HAP-1 (cell line): ENCODE data around the gene KCTD4.
A peak's percentile ranks its signal among the peaks of the same experiment; 100 is the strongest.

Source experiments
- DNase-seq, 2 experiments: peaks; one replicate each; pipeline ENCODE4 v3.0.0-alpha.2; 2016 to 2020; ENCODE audit warnings: low spot score in 2 of 2
- H3K27me3 ChIP-seq: fragments of 250-450 bp; sonication (Bioruptor Pico); 2 replicates; pipeline ENCODE4 v1.5.1; 2020; ENCODE audit warnings: low read depth, mild to moderate bottlenecking, moderate library complexity
- H3K36me3 ChIP-seq: fragments of 250-450 bp; sonication (Bioruptor Pico); replicated peaks from 2 replicates; pipeline ENCODE4 v1.5.1; 2020; ENCODE audit warnings: mild to moderate bottlenecking
- H3K4me1 ChIP-seq: fragments of 250-450 bp; sonication (Bioruptor Pico); 2 replicates; pipeline ENCODE4 v1.5.1; 2020; ENCODE audit warnings: mild to moderate bottlenecking
- H3K4me3 ChIP-seq: fragments of 250-450 bp; sonication (Bioruptor Pico); 2 replicates; pipeline ENCODE4 v1.5.1; 2020; ENCODE audit warnings: mild to moderate bottlenecking, moderate library complexity
- H3K9me3 ChIP-seq: fragments of 250-450 bp; sonication (Bioruptor Pico); 2 replicates; pipeline ENCODE4 v1.5.1; 2020; ENCODE audit warnings: mild to moderate bottlenecking, moderate library complexity
- in situ Hi-C: fragments of 300-500 bp; cut with MboI; formaldehyde crosslinking; loops from 3 replicates; pipeline ENCODE4 v1.14.3; 2020; ENCODE audit warnings: low sequenced_read_pairs, inconsistent platforms, mixed read lengths

Gene KCTD4

GRCh38 chr13:45180303-45180702, 20.5 kb downstream of the KCTD4 start:
- DNase-seq: no peak

DNA sequence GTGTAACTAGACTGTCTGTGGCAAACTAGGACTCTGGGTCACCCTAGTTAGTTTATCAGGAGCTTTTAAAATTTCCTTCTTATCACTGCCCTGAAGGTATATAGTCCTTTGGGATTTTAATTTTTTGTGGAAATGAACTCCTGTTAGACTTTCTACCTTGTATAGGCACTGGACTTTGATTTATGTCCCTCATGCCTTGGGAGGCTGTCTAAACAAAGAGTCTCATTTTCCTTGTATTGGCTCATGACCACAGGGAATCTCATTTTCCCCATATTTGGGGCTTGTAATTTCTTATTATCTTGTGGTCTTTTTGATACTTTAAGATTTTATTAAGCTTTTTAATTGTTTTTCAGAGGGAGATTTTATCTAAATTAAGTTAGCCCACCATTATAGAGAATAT, 21.4 kb downstream of the KCTD4 start:
- no peaks in the 10 kb centered on the region for H3K4me1 ChIP-seq
- H3K27me3 ChIP-seq: no peaks in the 10 kb centered on the region
- no peaks in the 10 kb centered on the region for H3K9me3 ChIP-seq
- H3K36me3 ChIP-seq: no peaks in the 10 kb centered on the region; the same call in 1 of the 2 replicates
- no peak overlapping the region for H3K4me3 ChIP-seq
- DNase-seq: no peak
- in situ Hi-C loops: no loop called here

More at GRCh38 chr13:45180303-45180702, 20.5 kb downstream of the KCTD4 start:
- no peak overlapping the region for H3K4me3 ChIP-seq
- no peaks in the 10 kb centered on the region for H3K27me3 ChIP-seq
- H3K9me3 ChIP-seq: no peaks in the 10 kb centered on the region
- in situ Hi-C loops: no loop called here
- no peaks in the 10 kb centered on the region; the same call in 1 of the 2 replicates for H3K36me3 ChIP-seq
- H3K4me1 ChIP-seq: no peaks in the 10 kb centered on the region

GRCh38 chr13:45178349-45179162, 22.3 kb downstream of the KCTD4 start:
- DNase-seq: no peak
- Histone ChIP-seq H3K36me3 (no peaks in the 10 kb centered on the region), H3K27me3 (no peaks in the 10 kb centered on the region), H3K4me1 (no peaks in the 10 kb centered on the region), H3K9me3 (no peaks in the 10 kb centered on the region), H3K4me3 (no peak overlapping the region)
- in situ Hi-C loops: no loop called here

GRCh38 chr13:45174478-45174877, 26.4 kb downstream of the KCTD4 start:
- no peaks in the 10 kb centered on the region for H3K4me1 ChIP-seq
- H3K4me3 ChIP-seq: no peak overlapping the region
- no peak for DNase-seq
- H3K27me3 ChIP-seq: no peaks in the 10 kb centered on the region
- in situ Hi-C loops: no loop called here
- H3K9me3 ChIP-seq: no peaks in the 10 kb centered on the region
- H3K36me3 ChIP-seq: peaks cover 4% of the 10 kb centered on the region; the same call in 1 of the 2 replicates

GRCh38 chr13:45168555-45168930, 32.3 kb downstream of the KCTD4 start:
- DNase-seq: no peak
- Histone ChIP-seq H3K4me3 (no peak overlapping the region), H3K27me3 (no peaks in the 10 kb centered on the region), H3K4me1 (no peaks in the 10 kb centered on the region), H3K9me3 (no peaks in the 10 kb centered on the region), H3K36me3 (peaks cover 4% of the 10 kb centered on the region; the same call in 1 of the 2 replicates)
- in situ Hi-C loops: no loop called here

DNA sequence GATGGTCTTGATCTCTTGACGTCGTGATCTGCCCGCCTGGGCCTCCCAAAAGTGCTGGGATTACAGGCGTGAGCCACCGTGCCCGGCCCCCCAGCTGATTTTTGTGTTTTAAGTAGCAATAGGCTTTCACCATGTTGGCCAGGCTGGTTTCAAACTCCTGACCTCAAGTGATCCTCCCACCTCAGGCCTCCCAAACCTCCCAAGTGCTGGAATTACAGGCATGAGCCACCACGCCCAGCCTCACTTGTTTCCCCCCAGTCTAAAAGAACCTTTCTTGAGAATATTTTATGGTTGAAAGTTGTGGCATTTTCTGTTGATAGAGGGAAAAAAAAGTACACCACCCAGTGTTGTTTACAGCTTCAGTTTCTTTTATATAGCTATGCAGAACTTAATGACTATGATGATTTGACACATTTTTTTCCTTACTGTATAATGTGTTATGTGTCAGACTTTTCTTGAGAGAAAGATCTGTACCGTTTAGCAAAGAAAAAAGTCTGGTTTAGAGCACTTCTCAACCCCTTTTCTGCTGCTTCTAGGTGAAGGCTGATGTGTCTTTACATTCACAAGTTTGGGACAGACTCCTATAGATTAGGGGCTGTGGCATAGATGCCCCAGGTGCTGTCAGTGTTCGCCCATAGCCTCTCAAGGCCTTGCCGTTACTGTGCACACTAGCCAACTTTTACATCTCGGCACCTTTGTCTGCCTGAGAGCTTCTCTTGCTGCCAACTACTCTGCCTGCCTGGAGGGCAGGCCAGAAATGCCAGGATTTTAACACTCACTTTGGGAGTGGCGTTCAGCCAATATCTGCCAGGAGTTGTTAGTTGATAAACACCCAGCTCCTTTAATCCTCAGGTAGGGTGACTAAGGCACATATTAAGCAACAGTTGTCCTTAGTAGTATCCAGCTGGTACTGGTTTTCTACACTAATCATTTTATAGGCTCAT, 33.0 kb downstream of the KCTD4 start:
- in situ Hi-C loops: no loop called here
- no peaks in the 10 kb centered on the region for H3K9me3 ChIP-seq
- no peak overlapping the region for H3K4me3 ChIP-seq
- H3K27me3 ChIP-seq: no peaks in the 10 kb centered on the region
- peaks cover 4% of the 10 kb centered on the region; the same call in 1 of the 2 replicates for H3K36me3 ChIP-seq
- DNase-seq: no peak
- no peaks in the 10 kb centered on the region for H3K4me1 ChIP-seq

- no peak for DNase-seq
- in situ Hi-C loops: no loop called here
- H3K9me3 ChIP-seq: no peaks in the 10 kb centered on the region
- H3K4me1 ChIP-seq: no peaks in the 10 kb centered on the region; the same call in 1 of the 2 replicates
- no peaks in the 10 kb centered on the region for H3K27me3 ChIP-seq
- no peak overlapping the region for H3K4me3 ChIP-seq
- H3K36me3 ChIP-seq: no peaks in the 10 kb centered on the region
These were observed 34.0 kb downstream of the KCTD4 start for GRCh38 chr13:45166858-45167257.

- no peaks in the 10 kb centered on the region for H3K27me3 ChIP-seq
- H3K4me1 ChIP-seq: no peaks in the 10 kb centered on the region; the same call in 1 of the 2 replicates
- H3K9me3 ChIP-seq: no peaks in the 10 kb centered on the region
- no peak overlapping the region for H3K4me3 ChIP-seq
- in situ Hi-C loops: no loop called here
- DNase-seq: no peak
- H3K36me3 ChIP-seq: peaks cover 3% of the 10 kb centered on the region
These were observed 38.0 kb downstream of the KCTD4 start for GRCh38 chr13:45162821-45163220.

- no peak for DNase-seq
- Histone ChIP-seq H3K4me3 (no peak overlapping the region), H3K9me3 (no peaks in the 10 kb centered on the region), H3K27me3 (no peaks in the 10 kb centered on the region), H3K36me3 (peaks cover 4% of the 10 kb centered on the region), H3K4me1 (no peaks in the 10 kb centered on the region; the same call in 1 of the 2 replicates)
- in situ Hi-C loops: no loop called here
These were observed 38.7 kb downstream of the KCTD4 start for GRCh38 chr13:45162194-45162593.

DNA sequence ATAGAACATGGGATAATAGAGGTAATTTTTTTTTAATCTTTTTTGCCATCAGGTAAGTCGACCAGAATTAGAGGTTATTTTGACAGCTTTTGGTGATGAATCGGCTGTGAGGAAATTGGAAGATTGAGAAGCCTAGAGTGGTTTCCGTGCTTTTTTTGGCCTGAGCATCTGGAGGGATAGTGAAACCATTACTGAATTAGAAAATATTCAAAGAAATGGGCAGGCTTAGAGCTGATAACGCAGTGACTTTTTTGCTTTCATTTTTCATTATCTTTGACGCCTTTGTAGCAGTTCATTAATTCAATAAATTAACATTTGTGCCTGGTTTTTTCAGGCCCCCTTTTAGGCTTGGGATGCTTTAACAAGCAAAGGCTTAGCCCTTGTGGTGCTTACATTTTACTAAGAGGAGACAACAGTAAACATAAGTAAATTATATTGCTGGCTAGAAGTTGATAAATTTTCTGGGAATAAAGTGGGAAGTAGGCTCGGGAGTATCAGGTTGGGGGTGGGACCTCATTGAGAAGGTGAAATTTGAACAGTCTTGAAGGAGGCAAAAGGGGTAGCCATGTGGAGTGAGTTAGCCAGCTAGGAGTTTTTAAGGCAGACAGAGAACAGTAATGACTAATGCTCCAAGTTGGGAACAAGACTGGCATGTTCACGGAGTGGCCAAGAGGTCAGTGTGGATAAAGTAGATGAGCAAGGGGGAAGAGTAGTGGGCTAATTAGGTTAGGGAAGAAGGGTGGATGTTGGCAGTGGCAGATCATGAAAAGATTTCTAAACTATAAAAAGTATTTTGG, 44.1 kb downstream of the KCTD4 start:
- in situ Hi-C loops: no loop called here

GRCh38 chr13:45149964-45150363, 50.9 kb downstream of the KCTD4 start:
- no peaks in the 10 kb centered on the region; the same call in none of the 2 replicates for H3K4me1 ChIP-seq
- no peaks in the 10 kb centered on the region for H3K9me3 ChIP-seq
- H3K4me3 ChIP-seq: no peak overlapping the region
- no peaks in the 10 kb centered on the region for H3K36me3 ChIP-seq
- no peak for DNase-seq
- H3K27me3 ChIP-seq: no peaks in the 10 kb centered on the region
- in situ Hi-C loops: no loop called here

More for the DNA sequence above, 44.1 kb downstream of the KCTD4 start:
- H3K9me3 ChIP-seq: no peaks in the 10 kb centered on the region
- H3K4me1 ChIP-seq: peaks cover 5% of the 10 kb centered on the region
- no peak overlapping the region for H3K4me3 ChIP-seq
- H3K27me3 ChIP-seq: no peaks in the 10 kb centered on the region
- H3K36me3 ChIP-seq: peaks cover 4% of the 10 kb centered on the region
- DNase-seq: no peak

DNA sequence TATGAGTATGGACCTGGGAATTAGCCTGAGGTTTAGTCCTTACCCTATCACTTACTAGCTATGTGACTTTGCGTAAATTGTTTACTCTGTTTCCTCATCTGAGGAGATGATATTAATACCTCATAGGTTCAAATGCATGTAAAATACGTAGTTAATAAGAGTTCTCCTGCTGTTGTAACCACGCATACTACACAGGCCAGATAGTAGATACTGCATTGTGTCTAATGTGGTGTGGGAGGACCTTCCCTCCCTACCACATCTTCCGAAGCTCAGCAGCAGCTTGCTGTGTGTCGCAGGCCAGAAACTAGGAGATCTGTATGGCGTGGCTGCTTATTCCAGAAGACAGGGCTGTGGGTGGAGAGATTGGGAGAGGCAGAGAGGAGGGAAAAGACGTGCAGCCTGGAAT, 57.5 kb downstream of the KCTD4 start:
- in situ Hi-C loops: no loop called here
- no peaks in the 10 kb centered on the region for H3K9me3 ChIP-seq
- H3K36me3 ChIP-seq: 0 out of 2 replicates have a peak, but pooled peaks cover 6% of the 10 kb centered on the region
- H3K4me3 ChIP-seq: no peak overlapping the region
- peaks cover 34% of the 10 kb centered on the region for H3K4me1 ChIP-seq
- DNase-seq: peak; percentile 12 to 29
- H3K27me3 ChIP-seq: no peaks in the 10 kb centered on the region
